GM12878 (cell line): ENCODE data around the gene CNKSR1. TPM values are rescaled to one million over a fixed set of nuclear protein-coding genes. Genes with fewer than 3 reads are reported as not detected.

Experiments
- ATAC-seq: fragments of 200-7000 bp; cut with Tn5 transposase; 3 replicates; pipeline ENCODE4 v1.9.1; 2020; ENCODE audit warnings: mild to moderate bottlenecking, moderate library complexity
- BruUV-seq: library from RNA; stranded (reverse); fragments of 400-500 nt; replicated peaks from 2 replicates; lab custom pipeline; 2021; lab: Mats Ljungman, UMichigan
- CTCF ChIA-PET: fragments of 300-600 bp; sonication (Branson Sonifier 250); formaldehyde crosslinking; extraction: SDS; loops from one replicate; lab custom pipeline; 2021; ENCODE audit warnings: inconsistent platforms; lab: Yijun Ruan, JAX
- POLR2A ChIA-PET: fragments of 350-600 bp; formaldehyde crosslinking; extraction: SDS; loops from one replicate; lab custom pipeline; 2021; ENCODE audit warnings: inconsistent platforms; lab: Charles Lee
- RAD21 ChIA-PET: fragments of 300-600 bp; sonication (Branson Sonifier 250); formaldehyde crosslinking; loops from one replicate; lab custom pipeline; 2023; ENCODE audit warnings: antibody characterized with exemption; ENCODE audit not compliant: unreplicated experiment; lab: Charles Lee
- SMC1A ChIA-PET: fragments of 300-600 bp; sonication (Branson Sonifier 250); formaldehyde crosslinking; loops from one replicate; lab custom pipeline; 2023; ENCODE audit not compliant: unreplicated experiment, uncharacterized antibody; lab: Charles Lee
- DNase-seq: peaks from one replicate; pipeline ENCODE4 v3.0.0-alpha.2; 2011; ENCODE audit warnings: low read depth, low spot score
- FAIRE-seq: peaks from 3 replicates; lab custom pipeline; 2011; peaks lifted over from hg19 to GRCh38; lab: Jason Lieb, UNC
- H2AFZ ChIP-seq: 2 replicates; pipeline ENCODE4 v1.6.0; 2011; ENCODE audit warnings: low read depth, low read length, control low read depth; ENCODE audit not compliant: control insufficient read depth
- H3K27ac ChIP-seq: 2 replicates; pipeline ENCODE4 v1.5.1; 2011; ENCODE audit warnings: control low read depth; ENCODE audit not compliant: control insufficient read depth, insufficient read depth
- H3K27me3 ChIP-seq, 2 experiments: replicated peaks in 1 of 2; 2 replicates each; pipeline versions ENCODE4 v1.6.0 to v1.6.1; 2011; ENCODE audit warnings: low read length in 1 of 2; ENCODE audit not compliant: control insufficient read depth in 2 of 2, insufficient read depth in 2 of 2
- H3K36me3 ChIP-seq, 2 experiments: 2 replicates each; pipeline ENCODE4 v1.5.1; 2011; ENCODE audit warnings: low read length in 1 of 2; ENCODE audit not compliant: control insufficient read depth in 2 of 2, insufficient read depth in 2 of 2
- H3K4me1 ChIP-seq: 2 replicates; pipeline ENCODE4 v1.6.1; 2011; ENCODE audit warnings: mild to moderate bottlenecking, low read length, moderate library complexity, mixed read lengths; ENCODE audit not compliant: control insufficient read depth, insufficient read depth
- H3K4me2 ChIP-seq: 2 replicates; pipeline ENCODE4 v1.6.0; 2011; ENCODE audit warnings: control low read depth; ENCODE audit not compliant: control insufficient read depth, insufficient read depth
- H3K4me3 ChIP-seq: fragments of 200-600 bp; sonication (generic); 2 replicates; pipeline ENCODE4 v1.5.1; 2016
- H3K79me2 ChIP-seq: 2 replicates; pipeline ENCODE4 v1.6.0; 2011; ENCODE audit warnings: low read length; ENCODE audit not compliant: control insufficient read depth, insufficient read depth
- H3K9ac ChIP-seq: 2 replicates; pipeline ENCODE4 v1.8.0; 2011; ENCODE audit warnings: low read length, control low read depth, mixed read lengths; ENCODE audit not compliant: control insufficient read depth, insufficient read depth
- H3K9me3 ChIP-seq: replicated peaks from 3 replicates; pipeline ENCODE4 v1.5.1; 2011; ENCODE audit warnings: mild to moderate bottlenecking, low read length; ENCODE audit not compliant: control insufficient read depth, insufficient read depth
- H4K20me1 ChIP-seq: 2 replicates; pipeline ENCODE4 v1.6.0; 2011; ENCODE audit not compliant: control insufficient read depth, insufficient read depth
- CEBPZ ChIP-seq: fragments of 150-350 bp; IDR thresholded peaks from 2 replicates; pipeline ENCODE4 v1.6.1; 2016; ENCODE audit warnings: low read depth, low read length
- ESRRA ChIP-seq: IDR thresholded peaks from 2 replicates; pipeline ENCODE4 v1.6.1; 2012; ENCODE audit warnings: mild to moderate bottlenecking, low read length, improper control_type of control experiment
- GABPA ChIP-seq: IDR thresholded peaks from 2 replicates; pipeline ENCODE4 v1.6.1; 2014; ENCODE audit warnings: antibody characterized with exemption, low read depth, mild to moderate bottlenecking, inconsistent platforms
- HDAC2 ChIP-seq: fragments of 200-600 bp; sonication (generic); IDR thresholded peaks from 2 replicates; pipeline ENCODE4 v1.6.1; 2017
- KAT2A ChIP-seq: conservative IDR thresholded peaks from 2 replicates; pipeline ENCODE4 v1.6.1; 2011; ENCODE audit warnings: low read depth, low read length; ENCODE audit not compliant: control insufficient read depth
- LARP7 ChIP-seq: fragments of 450-650 bp; IDR thresholded peaks from 2 replicates; pipeline ENCODE4 v1.6.1; 2017; ENCODE audit warnings: mild to moderate bottlenecking
- MEF2B ChIP-seq: fragments of 450-650 bp; IDR thresholded peaks from 2 replicates; pipeline ENCODE4 v1.6.1; 2018; ENCODE audit warnings: mild to moderate bottlenecking, moderate library complexity; ENCODE audit not compliant: partially characterized antibody, poor library complexity, severe bottlenecking
- NBN ChIP-seq: fragments of 450-650 bp; IDR thresholded peaks from 2 replicates; pipeline ENCODE4 v1.6.1; 2016
- NFYB ChIP-seq: IDR thresholded peaks from 2 replicates; pipeline ENCODE4 v1.6.1; 2011; ENCODE audit warnings: low read depth, mild to moderate bottlenecking, low read length, improper control_type of control experiment, moderate library complexity; ENCODE audit not compliant: insufficient read depth
- NKRF ChIP-seq: fragments of 450-650 bp; conservative IDR thresholded peaks from 2 replicates; pipeline ENCODE4 v1.6.1; 2017; ENCODE audit warnings: mild to moderate bottlenecking, moderate library complexity
- SIN3A ChIP-seq: IDR thresholded peaks from 2 replicates; pipeline ENCODE4 v1.6.1; 2012; ENCODE audit warnings: low read depth, low read length, improper control_type of control experiment
- SMC3 ChIP-seq: IDR thresholded peaks from 2 replicates; pipeline ENCODE4 v1.6.1; 2011; ENCODE audit warnings: low read length, improper control_type of control experiment, borderline replicate concordance
- TARDBP ChIP-seq: IDR thresholded peaks from 2 replicates; pipeline ENCODE4 v1.6.1; 2016; ENCODE audit warnings: borderline replicate concordance
- ZNF274 ChIP-seq: IDR thresholded peaks from one replicate; pipeline ENCODE4 v1.8.0; 2011; ENCODE audit not compliant: insufficient read length, insufficient read depth
- WGBS: methylation state at CpG from one replicate; pipeline ENCODE4 v1.1.6; 2016; ENCODE audit warnings: low lambda C conversion rate; ENCODE audit not compliant: insufficient replicate concordance, insufficient coverage; ENCODE audit errors: missing lambda C conversion rate; 5-methylcytosine and 5-hydroxymethylcytosine counted together
- in situ Hi-C: fragments of 300-500 bp; cut with MboI; formaldehyde crosslinking; loops from 9 replicates; pipeline ENCODE4 v1.14.3; 2018; ENCODE audit warnings: mixed read lengths
- intact Hi-C: fragments of 100-400 bp; cut with micrococcal nuclease; formaldehyde crosslinking; loops from one replicate; pipeline ENCODE4 v1.14.2; 2022; ENCODE audit not compliant: unreplicated experiment
- polyA plus RNA-seq, 11 experiments: library from polyadenylated mRNA; depleted of rRNA in 4 of 11; unstranded in 6 of 11; stranded (reverse) in 5 of 11; fragments of >200 nt; fragmentation: Nextera tagmentation in 4 of 11; fragmentation: Illumina TruSeq in 1 of 11; extraction: Ambion mirVana in 4 of 11; extraction: Trizol in 1 of 11; gene quantifications; 1 replicate in 1 of 11; 2 replicates in 10 of 11; pipeline versions ENCODE4 v1.2.1 to v1.2.3, GENCODE V29; 2011 to 2016; ENCODE audit warnings: inconsistent platforms in 2 of 11, missing spikeins in 2 of 11, low read depth in 1 of 11
- total RNA-seq, 4 experiments: library from RNA; depleted of rRNA in 3 of 4; stranded (reverse); fragments of >200 nt in 3 of 4; fragmentation: Illumina TruSeq in 1 of 4; extraction: Trizol in 1 of 4; gene quantifications; 2 replicates each; pipeline versions ENCODE4 v1.2.1 to v1.2.3, GENCODE V29; 2013 to 2021
- TF ChIP-seq, protein P1 (sequence below): IDR thresholded peaks from 2 replicates; pipeline ENCODE4 v1.6.1; 2011; ENCODE audit warnings: borderline replicate concordance, low read depth, mild to moderate bottlenecking, moderate library complexity, mixed read lengths, low read length; ENCODE audit not compliant: insufficient read depth; ENCODE audit errors: extremely low read length
- TF ChIP-seq, protein P2 (sequence below): fragments of 450-650 bp; IDR thresholded peaks from 2 replicates; pipeline ENCODE4 v1.6.1; 2017; ENCODE audit warnings: low read depth, mild to moderate bottlenecking, moderate library complexity
- TF ChIP-seq, protein P3 (sequence below): IDR thresholded peaks from 2 replicates; pipeline ENCODE4 v1.6.1; 2012; ENCODE audit warnings: low read length, inconsistent platforms

CNKSR1 gene
- total and polyA plus RNA-seq, 10 of the 15 experiments (the other 5 are each of a cell fraction or from before 2014, with no cell fraction given) = 0.06 to 1.2 (median 0.86) TPM

GRCh38 chr1:26159743-26160039, 17.6 kb upstream of the CNKSR1 start:
- SMC1A ChIA-PET = no interaction called here
- no peak for ATAC-seq
- DNase-seq = no peak
- BruUV-seq = no TSS peak
- Histone ChIP-seq H3K4me1 (peaks cover 3% of the 10 kb centered on the region), H3K4me2 (no peak overlapping the region), H3K36me3 (no peaks in the 10 kb centered on the region), H3K9ac (no peak overlapping the region), H3K79me2 (no peaks in the 10 kb centered on the region), H3K4me3 (no peak overlapping the region), H4K20me1 (no peaks in the 10 kb centered on the region), H2AFZ (no peak overlapping the region), H3K27me3 (peaks cover 5 to 22% of the 10 kb centered on the region in 2 experiments), H3K27ac (no peak overlapping the region), H3K9me3 (no peaks in the 10 kb centered on the region; the same call in 2 of the 3 replicates)
- CTCF ChIA-PET = interaction anchor here (0.5 kb wide), 1 partner anchor 650 kb away, joined by 3 read pairs; no protein-coding TSS in a partner anchor
- POLR2A ChIA-PET = no interaction called here
- FAIRE-seq = no peak
- intact Hi-C loops (loop anchor here (5.0 to 10.0 kb wide), 2 partner anchors 52 to 235 kb away; no protein-coding TSS in a partner anchor), in situ Hi-C loops (no loop called here)
- 19% methylated on average over 4 of the region's 4 CpGs for WGBS
- RAD21 ChIA-PET = no interaction called here
- TF ChIP-seq MEF2B (no peak), SIN3A (no peak), TARDBP (no peak), SMC3 (no peak), LARP7 (no peak), HDAC2 (no peak), NBN (no peak), KAT2A (no peak), CEBPZ (no peak), NFYB (no peak), ESRRA (no peak), GABPA (no peak), ZNF274 (no peak), NKRF (no peak)
- TF ChIP-seq, protein P1, sequence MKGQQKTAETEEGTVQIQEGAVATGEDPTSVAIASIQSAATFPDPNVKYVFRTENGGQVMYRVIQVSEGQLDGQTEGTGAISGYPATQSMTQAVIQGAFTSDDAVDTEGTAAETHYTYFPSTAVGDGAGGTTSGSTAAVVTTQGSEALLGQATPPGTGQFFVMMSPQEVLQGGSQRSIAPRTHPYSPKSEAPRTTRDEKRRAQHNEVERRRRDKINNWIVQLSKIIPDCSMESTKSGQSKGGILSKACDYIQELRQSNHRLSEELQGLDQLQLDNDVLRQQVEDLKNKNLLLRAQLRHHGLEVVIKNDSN = no peak
- TF ChIP-seq, protein P2, sequence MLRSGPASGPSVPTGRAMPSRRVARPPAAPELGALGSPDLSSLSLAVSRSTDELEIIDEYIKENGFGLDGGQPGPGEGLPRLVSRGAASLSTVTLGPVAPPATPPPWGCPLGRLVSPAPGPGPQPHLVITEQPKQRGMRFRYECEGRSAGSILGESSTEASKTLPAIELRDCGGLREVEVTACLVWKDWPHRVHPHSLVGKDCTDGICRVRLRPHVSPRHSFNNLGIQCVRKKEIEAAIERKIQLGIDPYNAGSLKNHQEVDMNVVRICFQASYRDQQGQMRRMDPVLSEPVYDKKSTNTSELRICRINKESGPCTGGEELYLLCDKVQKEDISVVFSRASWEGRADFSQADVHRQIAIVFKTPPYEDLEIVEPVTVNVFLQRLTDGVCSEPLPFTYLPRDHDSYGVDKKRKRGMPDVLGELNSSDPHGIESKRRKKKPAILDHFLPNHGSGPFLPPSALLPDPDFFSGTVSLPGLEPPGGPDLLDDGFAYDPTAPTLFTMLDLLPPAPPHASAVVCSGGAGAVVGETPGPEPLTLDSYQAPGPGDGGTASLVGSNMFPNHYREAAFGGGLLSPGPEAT = no peak
- TF ChIP-seq, protein P3, sequence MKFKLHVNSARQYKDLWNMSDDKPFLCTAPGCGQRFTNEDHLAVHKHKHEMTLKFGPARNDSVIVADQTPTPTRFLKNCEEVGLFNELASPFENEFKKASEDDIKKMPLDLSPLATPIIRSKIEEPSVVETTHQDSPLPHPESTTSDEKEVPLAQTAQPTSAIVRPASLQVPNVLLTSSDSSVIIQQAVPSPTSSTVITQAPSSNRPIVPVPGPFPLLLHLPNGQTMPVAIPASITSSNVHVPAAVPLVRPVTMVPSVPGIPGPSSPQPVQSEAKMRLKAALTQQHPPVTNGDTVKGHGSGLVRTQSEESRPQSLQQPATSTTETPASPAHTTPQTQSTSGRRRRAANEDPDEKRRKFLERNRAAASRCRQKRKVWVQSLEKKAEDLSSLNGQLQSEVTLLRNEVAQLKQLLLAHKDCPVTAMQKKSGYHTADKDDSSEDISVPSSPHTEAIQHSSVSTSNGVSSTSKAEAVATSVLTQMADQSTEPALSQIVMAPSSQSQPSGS = no peak
